GM12891 (cell line): ENCODE data around the gene PIK3R4.

Experiments used
- PAX5 ChIP-seq: IDR thresholded peaks from 2 replicates; pipeline ENCODE4 v1.6.1; 2011; ENCODE audit warnings: low read length, moderate library complexity, mild to moderate bottlenecking; ENCODE audit not compliant: insufficient read depth, severe bottlenecking
- POLR2A ChIP-seq: IDR thresholded peaks from 2 replicates; pipeline ENCODE4 v1.6.1; 2011; ENCODE audit warnings: low read depth, low read length, control low read depth
- POLR2AphosphoS5 ChIP-seq: IDR thresholded peaks from 2 replicates; pipeline ENCODE4 v1.6.1; 2011; ENCODE audit warnings: low read depth, low read length, control low read depth
- POU2F2 ChIP-seq: IDR thresholded peaks from 2 replicates; pipeline ENCODE4 v1.6.1; 2011; ENCODE audit warnings: low read depth, mild to moderate bottlenecking, control low read depth, low read length, moderate library complexity
- SPI1 ChIP-seq: IDR thresholded peaks from 2 replicates; pipeline ENCODE4 v1.6.1; 2011; ENCODE audit warnings: low read depth, low read length, control low read depth
- TAF1 ChIP-seq: IDR thresholded peaks from 2 replicates; pipeline ENCODE4 v1.6.1; 2011; ENCODE audit warnings: low read depth, low read length, control low read depth

DNA sequence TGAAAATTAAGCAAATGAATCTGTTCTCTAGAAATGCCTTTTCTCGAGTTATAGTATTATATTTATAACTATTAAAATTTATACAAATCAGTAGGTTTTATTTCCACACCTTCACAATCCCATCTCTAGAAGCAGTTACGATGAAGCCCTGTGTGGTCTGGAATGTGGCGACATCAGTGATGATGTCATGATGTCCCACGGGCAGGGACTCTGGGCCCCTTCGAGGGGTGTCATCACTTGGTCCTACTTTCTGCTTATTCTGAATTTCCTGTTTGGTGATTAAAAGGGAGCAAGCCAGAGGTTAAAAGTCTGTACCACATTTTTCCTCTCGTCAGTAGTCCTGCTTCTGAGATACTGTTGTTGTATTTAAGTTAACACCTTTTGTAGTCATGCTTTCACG is 67.4 kb downstream of the PIK3R4 start:
- TF ChIP-seq POLR2AphosphoS5 (no peak), TAF1 (no peak), POLR2A (no peak), PAX5 (no peak), SPI1 (no peak), POU2F2 (no peak)
